Muscle layer of duodenum (tissue), 2 donors: ENCODE measurements around the gene ERC2.

Experiments used
- H3K27ac ChIP-seq: one replicate; pipeline ENCODE4 v1.7.0; 2013; ENCODE audit warnings: mild to moderate bottlenecking, low read length
- H3K27me3 ChIP-seq: one replicate; pipeline ENCODE4 v1.7.0; 2013; ENCODE audit warnings: low read depth, mild to moderate bottlenecking, control low read depth, low read length
- H3K36me3 ChIP-seq, 2 donors: one replicate each; pipeline ENCODE4 v1.7.0; 2013; ENCODE audit warnings: low read length in 2 of 2, control low read depth in 1 of 2, mild to moderate bottlenecking in 1 of 2; ENCODE audit not compliant: insufficient read depth in 2 of 2, control insufficient read depth in 1 of 2
- H3K4me1 ChIP-seq, 2 donors: one replicate each; pipeline ENCODE4 v1.7.0; 2013; ENCODE audit warnings: low read length in 2 of 2, mild to moderate bottlenecking in 2 of 2, control low read depth in 1 of 2, moderate library complexity in 1 of 2; ENCODE audit not compliant: insufficient read depth in 2 of 2, control insufficient read depth in 1 of 2
- H3K4me3 ChIP-seq, 2 donors: one replicate each; pipeline ENCODE4 v1.7.0; 2013; ENCODE audit warnings: low read length in 2 of 2, low read depth in 1 of 2, mild to moderate bottlenecking in 1 of 2
- H3K9me3 ChIP-seq, 2 donors: one replicate each; pipeline ENCODE4 v1.7.0; 2013; ENCODE audit warnings: low read length in 2 of 2, control low read depth in 1 of 2, mild to moderate bottlenecking in 1 of 2; ENCODE audit not compliant: control insufficient read depth in 1 of 2
- donor health status: healthy.

Gene ERC2

GRCh38 chr3:55521738-55522421 is 946.4 kb downstream of the ERC2 start:
- Histone ChIP-seq H3K27me3 (no peaks in the 10 kb centered on the region), H3K4me1 (peaks cover 0 to 7% of the 10 kb centered on the region in 2 donors), H3K36me3 (no peaks in the 10 kb centered on the region), H3K4me3 (no peak overlapping the region), H3K9me3 (no peaks in the 10 kb centered on the region), H3K27ac (no peak overlapping the region)

GRCh38 chr3:55521064-55521737 is 947.1 kb downstream of the ERC2 start:
- no peak overlapping the region for H3K4me3 ChIP-seq
- no peaks in the 10 kb centered on the region for H3K27me3 ChIP-seq
- peaks cover 0 to 7% of the 10 kb centered on the region in 2 donors for H3K4me1 ChIP-seq
- no peaks in the 10 kb centered on the region for H3K36me3 ChIP-seq
- no peaks in the 10 kb centered on the region for H3K9me3 ChIP-seq
- H3K27ac ChIP-seq = no peak overlapping the region

- peaks cover 0 to 2% of the 10 kb centered on the region in 2 donors for H3K4me1 ChIP-seq
- no peak overlapping the region for H3K4me3 ChIP-seq
- no peaks in the 10 kb centered on the region for H3K27me3 ChIP-seq
- H3K9me3 ChIP-seq = no peaks in the 10 kb centered on the region
- no peak overlapping the region for H3K27ac ChIP-seq
- H3K36me3 ChIP-seq = no peaks in the 10 kb centered on the region
Observed at GRCh38 chr3:55519019-55519418, 949.2 kb downstream of the ERC2 start.

- Histone ChIP-seq H3K4me1 (no peaks in the 10 kb centered on the region), H3K4me3 (no peak overlapping the region), H3K36me3 (no peaks in the 10 kb centered on the region), H3K27me3 (no peaks in the 10 kb centered on the region), H3K9me3 (no peaks in the 10 kb centered on the region), H3K27ac (no peak overlapping the region)
Observed at GRCh38 chr3:55518451-55518850, 949.8 kb downstream of the ERC2 start.

- no peaks in the 10 kb centered on the region for H3K27me3 ChIP-seq
- H3K4me3 ChIP-seq = no peak overlapping the region
- H3K9me3 ChIP-seq = no peaks in the 10 kb centered on the region
- peaks cover 0 to 14% of the 10 kb centered on the region in 2 donors for H3K4me1 ChIP-seq
- no peaks in the 10 kb centered on the region for H3K36me3 ChIP-seq
- no peak overlapping the region for H3K27ac ChIP-seq
Observed at GRCh38 chr3:55516392-55517030, 951.8 kb downstream of the ERC2 start.

GRCh38 chr3:55515550-55516246 is 952.6 kb downstream of the ERC2 start:
- Histone ChIP-seq H3K36me3 (no peaks in the 10 kb centered on the region), H3K4me1 (peaks cover 0 to 14% of the 10 kb centered on the region in 2 donors), H3K4me3 (no peak overlapping the region), H3K27me3 (no peaks in the 10 kb centered on the region), H3K9me3 (no peaks in the 10 kb centered on the region), H3K27ac (no peak overlapping the region)

GRCh38 chr3:55514962-55515361 is 953.3 kb downstream of the ERC2 start:
- H3K4me1 ChIP-seq = peaks cover 0 to 14% of the 10 kb centered on the region in 2 donors
- H3K4me3 ChIP-seq = no peak overlapping the region
- H3K27me3 ChIP-seq = no peaks in the 10 kb centered on the region
- no peak overlapping the region for H3K27ac ChIP-seq
- H3K9me3 ChIP-seq = no peaks in the 10 kb centered on the region
- no peaks in the 10 kb centered on the region for H3K36me3 ChIP-seq

GRCh38 chr3:55512571-55513343 is 955.5 kb downstream of the ERC2 start:
- H3K4me1 ChIP-seq = peaks cover 0 to 14% of the 10 kb centered on the region in 2 donors
- no peaks in the 10 kb centered on the region for H3K27me3 ChIP-seq
- H3K9me3 ChIP-seq = no peaks in the 10 kb centered on the region
- H3K4me3 ChIP-seq = no peak overlapping the region
- H3K27ac ChIP-seq = no peak overlapping the region
- no peaks in the 10 kb centered on the region for H3K36me3 ChIP-seq

- Histone ChIP-seq H3K4me3 (no peak overlapping the region), H3K27ac (no peak overlapping the region), H3K4me1 (peaks cover 0 to 14% of the 10 kb centered on the region in 2 donors)
Observed at GRCh38 chr3:55511895-55512570, 956.2 kb downstream of the ERC2 start.

GRCh38 chr3:55508335-55508734 is 959.9 kb downstream of the ERC2 start:
- Histone ChIP-seq H3K27me3 (no peaks in the 10 kb centered on the region), H3K27ac (no peak overlapping the region), H3K4me1 (peaks cover 0 to 14% of the 10 kb centered on the region in 2 donors), H3K36me3 (no peaks in the 10 kb centered on the region), H3K4me3 (no peak overlapping the region), H3K9me3 (no peaks in the 10 kb centered on the region)

More at GRCh38 chr3:55511895-55512570, 956.2 kb downstream of the ERC2 start:
- Histone ChIP-seq H3K9me3 (no peaks in the 10 kb centered on the region), H3K27me3 (no peaks in the 10 kb centered on the region), H3K36me3 (no peaks in the 10 kb centered on the region)
